Endothelial cell of umbilical vein (primary cell): ENCODE results near the gene IGFBP2.

Experiments used
- EZH2 ChIP-seq: IDR thresholded peaks from 2 replicates; pipeline ENCODE4 v1.6.1; 2012; ENCODE audit warnings: borderline replicate concordance, low read depth, mild to moderate bottlenecking, moderate library complexity, low read length, inconsistent platforms; ENCODE audit not compliant: severe bottlenecking
- POLR2A ChIP-seq: IDR thresholded peaks from 2 replicates; pipeline ENCODE4 v1.6.1; 2012; ENCODE audit warnings: low read depth, mild to moderate bottlenecking, control low read depth, low read length
- POLR2AphosphoS5 ChIP-seq: IDR thresholded peaks from 2 replicates; pipeline ENCODE4 v1.6.1; 2012; ENCODE audit warnings: low read depth, mild to moderate bottlenecking, control low read depth, low read length, moderate library complexity; ENCODE audit not compliant: insufficient read depth

DNA sequence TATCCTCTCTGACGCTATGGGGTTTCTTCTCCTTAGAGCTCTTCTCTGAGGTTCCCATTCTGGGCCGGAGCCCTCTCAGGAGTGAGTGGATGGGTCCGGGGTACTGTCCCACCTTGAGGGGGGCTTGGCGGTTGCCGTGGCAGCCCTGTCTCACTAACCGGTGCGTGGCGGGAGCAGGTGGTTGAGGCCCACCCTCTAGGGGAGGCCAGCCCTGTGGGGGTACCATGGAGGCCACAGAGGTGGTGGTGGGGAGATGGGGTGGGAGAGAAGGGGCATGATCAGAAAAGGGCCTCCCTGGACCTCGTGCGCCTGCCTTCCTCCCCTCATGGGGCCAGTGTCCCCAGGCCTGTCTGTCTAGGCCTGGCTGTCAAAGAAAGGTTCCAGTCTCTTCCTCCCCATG is 39.8 kb downstream of the IGFBP2 start:
- TF ChIP-seq POLR2A (no peak), EZH2 (no peak), POLR2AphosphoS5 (no peak)
